Measurements from ENCODE around the gene ATP8A2.
"Not testable (repeated sequence)": the region's sequence is repeated elsewhere in the genome, so short reads cannot be mapped to it uniquely, and the experiment has no call there.

The ATP8A2 gene

DNA sequence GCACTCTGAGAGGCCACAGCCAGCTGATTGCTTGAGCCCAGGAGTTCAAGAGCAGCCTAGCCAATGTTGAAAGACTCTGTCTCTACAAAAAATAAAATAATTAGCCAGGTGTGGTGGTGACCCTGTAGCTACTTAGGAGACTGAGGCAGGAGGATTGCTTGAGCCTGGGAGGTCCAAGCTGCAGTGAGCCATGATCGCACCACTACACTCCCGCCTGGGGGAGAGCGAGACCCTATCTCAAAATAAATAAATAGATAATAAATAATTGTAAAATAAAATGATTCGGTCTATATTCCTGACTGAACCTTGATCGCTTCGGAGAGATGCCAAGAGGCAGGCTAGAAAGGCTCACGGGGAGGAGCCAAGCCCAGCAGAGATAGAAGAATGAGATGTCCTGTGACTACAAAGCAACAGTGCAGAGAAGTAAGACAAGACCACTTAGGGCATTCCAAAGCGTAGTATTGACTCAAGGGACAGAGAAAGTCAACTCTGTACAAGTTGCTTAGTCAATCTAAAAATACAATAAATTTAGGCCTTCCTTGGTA, 667.2 kb downstream of the ATP8A2 start:
- no peak for DNase-seq (ENCODE audit: low read depth in 2 of 2)

GRCh38 chr13:26041444-26041843, 669.7 kb downstream of the ATP8A2 start:
- DNase-seq (ENCODE audit: low read depth in 2 of 2), result no peak

DNA sequence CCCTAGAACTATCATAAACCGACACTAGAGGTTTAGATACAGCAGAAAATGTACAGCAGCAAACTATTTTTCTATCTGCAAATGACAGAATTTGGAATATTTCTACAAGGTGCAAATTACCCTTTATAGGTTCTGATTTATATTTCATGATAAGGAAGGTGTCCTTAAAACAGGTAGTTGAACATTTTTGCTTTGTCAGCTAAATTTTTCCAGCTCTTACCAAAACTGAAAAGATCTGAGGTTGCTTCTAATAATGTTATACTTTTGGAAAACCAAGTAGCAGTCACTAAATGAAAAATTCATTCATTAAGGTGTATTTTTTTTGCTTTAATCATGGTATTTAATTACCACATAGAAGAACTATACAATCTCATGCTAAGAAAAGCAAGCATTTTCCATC, 671.0 kb downstream of the ATP8A2 start:
- no peak for DNase-seq (ENCODE audit: low read depth in 2 of 2)

DNA sequence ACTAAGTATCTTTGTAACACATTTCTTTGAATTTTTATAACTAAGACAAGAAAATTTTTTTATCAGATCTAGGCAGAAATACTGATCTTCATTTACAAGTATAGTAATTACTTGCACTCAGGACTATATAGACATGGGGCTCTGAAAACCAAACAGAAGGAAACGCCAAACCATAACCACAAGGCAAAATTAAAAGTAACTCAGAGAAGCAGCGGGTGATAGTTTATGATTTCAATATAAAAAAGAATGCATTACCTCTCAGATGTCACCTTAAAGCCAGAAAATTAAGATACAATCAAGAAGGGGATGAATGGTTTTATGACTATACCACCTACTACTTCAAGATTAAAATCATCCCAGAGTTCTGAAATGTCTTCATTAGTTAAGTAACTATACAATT, 673.4 kb downstream of the ATP8A2 start:
- DNase-seq (ENCODE audit: low read depth in 2 of 2), result no peak

- no peak for DNase-seq (ENCODE audit: low read depth in 2 of 2)
These were observed 674.9 kb downstream of the ATP8A2 start for GRCh38 chr13:26046639-26047038.

GRCh38 chr13:26047040-26047439, 675.3 kb downstream of the ATP8A2 start:
- DNase-seq (ENCODE audit: low read depth in 2 of 2), result no peak

- DNase-seq (ENCODE audit: low read depth in 2 of 2), result no peak
These were observed 677.0 kb downstream of the ATP8A2 start for GRCh38 chr13:26048741-26049140.

DNA sequence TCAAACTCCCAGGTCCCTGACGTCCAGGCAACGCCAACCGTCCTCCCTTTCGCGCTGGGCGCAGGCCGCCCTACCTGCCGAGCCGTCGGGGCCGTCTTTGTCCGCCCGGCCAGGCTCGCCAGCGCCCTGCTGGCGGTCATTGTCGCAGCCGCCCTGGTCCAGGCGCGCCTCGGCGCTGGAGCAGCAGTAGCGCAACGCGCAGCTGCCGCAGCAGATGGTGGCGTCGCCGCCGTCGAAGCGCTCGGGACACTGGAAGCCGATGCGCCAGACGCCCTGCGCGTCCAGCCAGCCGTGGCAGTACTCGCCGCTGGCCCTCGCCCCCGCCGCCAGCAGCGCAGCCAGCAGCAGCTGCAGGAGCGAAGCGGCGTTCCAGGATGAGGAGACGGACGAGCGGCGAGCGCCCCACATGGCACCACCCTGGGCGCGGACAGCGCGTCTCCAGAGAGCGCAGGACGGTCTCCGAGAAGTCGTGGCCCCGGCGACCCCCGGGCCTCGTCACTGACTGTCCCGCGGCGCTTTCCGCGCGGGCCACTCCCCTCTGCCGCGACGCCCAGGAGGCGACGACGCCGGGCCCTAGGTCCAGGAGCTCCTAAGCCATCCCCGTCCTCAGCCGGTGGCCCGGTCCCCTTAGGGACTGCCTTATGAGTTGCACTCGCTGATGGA, 678.9 kb downstream of the ATP8A2 start:
- no peak for DNase-seq (ENCODE audit: low read depth in 2 of 2)

- DNase-seq (ENCODE audit: low read depth in 2 of 2), result no peak
These were observed 679.5 kb downstream of the ATP8A2 start for GRCh38 chr13:26051231-26051656.

- DNase-seq (ENCODE audit: low read depth in 2 of 2), result peak in 1 of 2 donors; percentile 49
These were observed 680.0 kb downstream of the ATP8A2 start, which contains the start of gene SHISA2 for GRCh38 chr13:26051657-26052311. SHISA2 (minus strand) TSS chr13:26052016; CDS start chr13:26050975, 1,041 bp downstream.

- no peak for DNase-seq (ENCODE audit: low read depth in 2 of 2)
These were observed 680.6 kb downstream of the ATP8A2 start for GRCh38 chr13:26052337-26052736.

DNA sequence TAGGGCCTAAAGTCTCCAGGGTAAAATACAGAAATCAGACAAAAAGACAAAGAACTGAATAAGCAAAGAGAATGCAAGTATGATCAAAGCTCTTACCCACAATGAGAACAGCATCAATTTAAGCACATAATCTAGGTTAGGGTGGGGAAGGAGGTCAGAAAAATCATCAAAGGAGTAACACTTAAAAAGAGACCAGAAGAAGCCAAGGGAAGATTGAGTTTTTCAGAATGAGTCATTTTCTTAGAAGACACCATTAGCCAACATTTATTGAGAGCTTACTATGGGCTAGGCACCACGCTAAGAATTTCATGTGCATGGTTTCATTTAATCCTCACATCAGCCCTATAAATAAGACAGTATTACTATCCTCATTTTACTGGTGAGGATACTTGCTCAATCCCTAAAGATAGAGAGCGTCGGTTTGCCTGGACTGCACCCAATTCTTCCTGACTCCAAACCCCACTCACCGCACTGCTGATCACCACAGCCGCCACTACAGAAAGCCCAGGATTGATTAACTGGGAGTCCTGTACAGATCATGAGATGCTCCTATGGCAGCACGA, 681.7 kb downstream of the ATP8A2 start:
- no peak for DNase-seq (ENCODE audit: low read depth in 2 of 2)

DNA sequence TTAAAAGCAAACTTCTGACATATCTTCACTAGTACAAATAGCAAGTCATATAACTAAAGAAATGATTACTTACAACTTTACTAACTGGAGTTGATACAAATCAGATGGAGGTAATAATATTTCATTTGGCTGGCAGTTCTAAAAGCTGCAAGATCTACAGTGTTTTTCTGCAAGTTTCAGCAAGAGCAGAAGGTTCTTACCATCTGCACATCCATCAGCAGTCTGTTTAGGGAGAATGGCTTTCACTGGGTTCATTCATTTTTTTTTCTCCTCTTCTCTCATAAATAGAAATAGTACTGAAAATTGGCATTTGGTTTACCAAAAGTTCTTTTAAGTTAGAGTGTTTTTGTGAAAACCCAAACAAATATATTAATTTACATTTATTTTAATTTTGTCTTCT, 683.1 kb downstream of the ATP8A2 start:
- no peak for DNase-seq (ENCODE audit: low read depth in 2 of 2)

GRCh38 chr13:26058704-26059103, 686.9 kb downstream of the ATP8A2 start:
- DNase-seq (ENCODE audit: low read depth in 2 of 2), result no peak

DNA sequence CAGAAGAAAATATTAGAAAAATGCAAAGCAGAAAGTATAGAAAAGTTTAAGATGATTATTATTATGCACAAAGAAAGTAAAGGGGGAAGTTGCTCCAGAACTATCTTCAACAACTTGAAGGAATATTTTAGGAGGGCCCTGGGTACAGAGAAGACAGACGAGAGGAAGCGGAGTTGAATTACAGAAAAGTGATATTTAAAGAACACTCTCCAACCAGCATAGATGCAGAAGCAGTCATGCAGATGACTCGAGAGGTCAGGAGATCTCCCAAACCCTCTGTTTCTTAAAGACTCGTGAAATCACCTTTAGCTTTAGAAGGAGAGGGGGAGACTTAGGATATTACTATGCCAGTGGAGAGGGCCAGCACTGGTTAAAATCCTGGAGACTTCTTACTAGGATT, 688.6 kb downstream of the ATP8A2 start:
- no peak for DNase-seq (ENCODE audit: low read depth in 2 of 2)

GRCh38 chr13:26061256-26061655, 689.5 kb downstream of the ATP8A2 start:
- no peak for DNase-seq (ENCODE audit: low read depth in 2 of 2)

GRCh38 chr13:26061947-26062346, 690.2 kb downstream of the ATP8A2 start:
- DNase-seq (ENCODE audit: low read depth in 2 of 2), result no peak

DNA sequence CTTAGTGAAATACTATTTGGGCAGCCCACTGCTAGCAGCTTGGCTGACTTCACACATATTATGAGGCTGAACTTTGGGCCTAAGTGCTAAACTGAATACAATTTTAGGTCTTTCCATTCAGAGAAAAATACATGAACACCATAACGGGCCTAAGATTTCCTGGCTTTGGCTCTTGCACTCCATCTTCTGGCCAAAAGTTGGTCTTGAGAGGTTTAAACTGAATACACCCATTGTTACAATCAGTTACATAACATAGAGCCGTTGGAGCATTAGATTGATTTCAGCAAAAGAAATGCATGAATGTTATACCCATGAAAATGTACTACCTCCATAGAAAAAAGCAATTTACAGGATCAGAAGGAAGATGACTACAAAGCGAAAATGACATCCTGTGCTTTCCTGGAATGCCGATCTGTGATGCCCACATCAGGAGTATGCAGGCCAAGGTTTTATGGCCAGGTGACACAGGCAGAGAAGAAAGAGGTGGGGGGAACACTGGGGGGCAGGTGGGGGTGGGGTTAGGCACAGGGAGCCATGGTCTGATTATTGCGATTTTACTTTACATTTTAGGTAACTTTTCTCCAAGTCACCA, 691.2 kb downstream of the ATP8A2 start:
- no peak for DNase-seq (ENCODE audit: low read depth in 2 of 2)

GRCh38 chr13:26066492-26066891, 694.7 kb downstream of the ATP8A2 start:
- DNase-seq (ENCODE audit: low read depth in 2 of 2), result not testable (repeated sequence)

GRCh38 chr13:26067601-26068000, 695.8 kb downstream of the ATP8A2 start:
- no peak for DNase-seq (ENCODE audit: low read depth in 2 of 2)

GRCh38 chr13:26068372-26068771, 696.6 kb downstream of the ATP8A2 start:
- DNase-seq (ENCODE audit: low read depth in 2 of 2), result not testable (repeated sequence)

DNA sequence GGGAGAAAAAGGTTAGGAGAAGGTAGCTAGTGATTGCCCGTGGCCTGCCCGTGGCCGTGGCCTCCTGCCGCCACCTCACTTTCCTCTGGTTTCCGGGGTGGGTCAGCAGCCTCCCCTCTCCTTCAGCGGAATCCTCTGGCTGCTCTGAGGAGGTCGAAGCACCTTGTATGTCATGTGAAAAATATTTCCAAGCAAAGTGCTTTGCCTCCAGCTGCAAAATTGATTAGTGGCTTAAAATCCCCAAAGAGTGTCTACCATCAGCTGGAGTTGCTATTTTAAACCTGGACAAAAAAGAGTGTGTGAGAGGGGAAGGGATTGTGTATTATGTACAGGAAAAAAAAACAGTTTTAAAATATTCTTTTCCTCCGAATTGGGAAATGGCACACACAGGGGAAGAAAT, 697.9 kb downstream of the ATP8A2 start:
- not testable (repeated sequence) for DNase-seq (ENCODE audit: low read depth in 2 of 2)

Data from stimulated activated CD4-positive, alpha-beta T cell treated with anti-CD3 and anti-CD28 coated beads, Interleukin-15, amount 100 ng/mL, for 48 hours (primary cell).